ENCODE data around the gene OR6J1. TPM values are rescaled to one million over a fixed set of nuclear protein-coding genes. Genes with fewer than 3 reads are reported as not detected.

The OR6J1 gene
- total RNA-seq, 2 donors from 2014 or later = not detected

- no peaks in the 10 kb centered on the region for H3K27me3 ChIP-seq (replicated peaks; ENCODE audit: insufficient read depth)
- intact Hi-C loops (cut with DNase I) = no loop called here
- H3K9me3 ChIP-seq = no peaks in the 10 kb centered on the region
- no peaks in the 10 kb centered on the region for H3K36me3 ChIP-seq
- H3K4me1 ChIP-seq (replicated peaks) = no peaks in the 10 kb centered on the region
- no peak for TF ChIP-seq POLR2AphosphoS5 (IDR thresholded peaks at IDR 0.05)
- no peak for TF ChIP-seq POLR2A (IDR thresholded peaks at IDR 0.05)
- TF ChIP-seq CTCF (IDR thresholded peaks at IDR 0.05) = no peak
- no peak overlapping the region for H3K4me3 ChIP-seq
- DNase-seq (ENCODE audit: low spot score) = no peak
- H3K27ac ChIP-seq = no peak overlapping the region
Measured at GRCh38 chr14:22668417-22668816, 24.3 kb upstream of the OR6J1 start.

DNA sequence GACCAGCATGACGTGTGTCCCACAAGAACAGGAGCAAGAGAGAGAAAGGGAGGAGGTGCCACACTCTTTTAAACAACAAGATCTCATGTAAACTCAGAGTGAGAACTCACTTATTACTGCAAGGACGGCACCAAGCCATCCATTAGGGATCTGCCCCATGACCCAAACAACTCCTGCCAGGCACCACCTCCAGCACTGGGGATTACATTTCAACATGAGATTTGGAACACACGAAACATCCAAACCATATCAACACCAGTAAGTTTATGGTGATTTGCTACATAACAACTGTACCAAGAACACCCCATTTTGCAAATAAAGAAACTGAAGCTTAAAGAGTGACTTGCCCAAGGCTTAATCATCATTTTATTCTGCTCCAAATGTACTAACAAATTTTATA lies 23.7 kb upstream of the OR6J1 start:
- H3K36me3 ChIP-seq = no peaks in the 10 kb centered on the region
- H3K27me3 ChIP-seq (replicated peaks; ENCODE audit: insufficient read depth) = no peaks in the 10 kb centered on the region
- 78% methylated on average over 3 of the region's 3 CpGs for WGBS
- DNase-seq (ENCODE audit: low spot score) = no peak
- no peaks in the 10 kb centered on the region for H3K4me1 ChIP-seq (replicated peaks)
- H3K4me3 ChIP-seq = no peak overlapping the region
- intact Hi-C loops (cut with DNase I) = no loop called here
- no peak overlapping the region for H3K27ac ChIP-seq
- no peaks in the 10 kb centered on the region for H3K9me3 ChIP-seq
- TF ChIP-seq CTCF (IDR thresholded peaks at IDR 0.05) (no peak), POLR2A (IDR thresholded peaks at IDR 0.05) (no peak), POLR2AphosphoS5 (IDR thresholded peaks at IDR 0.05) (no peak)

GRCh38 chr14:22666203-22666893 lies 22.2 kb upstream of the OR6J1 start:
- H3K4me3 ChIP-seq = no peak overlapping the region
- no peaks in the 10 kb centered on the region for H3K36me3 ChIP-seq
- DNase-seq (ENCODE audit: low spot score) = no peak
- WGBS = 91% methylated on average over 5 of the region's 5 CpGs
- H3K9me3 ChIP-seq = no peaks in the 10 kb centered on the region
- TF ChIP-seq POLR2AphosphoS5 (IDR thresholded peaks at IDR 0.05) (no peak), POLR2A (IDR thresholded peaks at IDR 0.05) (no peak), CTCF (IDR thresholded peaks at IDR 0.05) (no peak)
- no peak overlapping the region for H3K27ac ChIP-seq
- H3K4me1 ChIP-seq (replicated peaks) = no peaks in the 10 kb centered on the region
- intact Hi-C loops (cut with DNase I) = no loop called here
- no peaks in the 10 kb centered on the region for H3K27me3 ChIP-seq (replicated peaks; ENCODE audit: insufficient read depth)

DNA sequence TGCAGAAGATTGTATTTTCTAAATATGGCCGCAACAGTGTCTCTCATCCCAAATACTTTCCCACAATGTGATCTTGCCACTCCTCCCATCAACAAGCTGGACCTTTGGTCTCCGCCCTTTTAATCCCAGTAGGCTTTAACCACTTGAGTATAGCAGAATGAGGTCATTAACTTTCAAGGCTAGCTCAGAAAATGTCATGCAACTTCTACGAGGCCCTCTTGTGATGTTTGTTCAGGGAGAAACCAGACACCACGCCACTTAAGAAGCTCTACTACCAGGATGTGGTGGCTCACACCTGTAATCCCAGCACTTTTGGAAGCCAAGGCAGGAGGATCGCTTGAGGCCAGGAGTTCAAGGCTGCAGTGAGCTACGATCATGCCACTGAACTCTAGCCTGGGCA lies 20.1 kb upstream of the OR6J1 start:
- Histone ChIP-seq H3K36me3 (no peaks in the 10 kb centered on the region), H3K4me1 (replicated peaks) (no peaks in the 10 kb centered on the region), H3K27me3 (replicated peaks; ENCODE audit: insufficient read depth) (no peaks in the 10 kb centered on the region), H3K9me3 (no peaks in the 10 kb centered on the region), H3K4me3 (no peak overlapping the region), H3K27ac (no peak overlapping the region)
- no peak for DNase-seq (ENCODE audit: low spot score)
- intact Hi-C loops (cut with DNase I) = no loop called here
- TF ChIP-seq POLR2A (IDR thresholded peaks at IDR 0.05) = no peak
- TF ChIP-seq POLR2AphosphoS5 (IDR thresholded peaks at IDR 0.05) = no peak
- 82% methylated on average over 6 of the region's 6 CpGs for WGBS

GRCh38 chr14:22660654-22661053 lies 16.5 kb upstream of the OR6J1 start:
- Histone ChIP-seq H3K4me3 (no peak overlapping the region), H3K4me1 (replicated peaks) (no peaks in the 10 kb centered on the region), H3K36me3 (no peaks in the 10 kb centered on the region), H3K9me3 (no peaks in the 10 kb centered on the region), H3K27me3 (replicated peaks; ENCODE audit: insufficient read depth) (no peaks in the 10 kb centered on the region), H3K27ac (no peak overlapping the region)
- TF ChIP-seq POLR2AphosphoS5 (IDR thresholded peaks at IDR 0.05) = no peak
- TF ChIP-seq CTCF (IDR thresholded peaks at IDR 0.05) = no peak
- TF ChIP-seq POLR2A (IDR thresholded peaks at IDR 0.05) = no peak
- intact Hi-C loops (cut with DNase I) = no loop called here
- DNase-seq (ENCODE audit: low spot score) = no peak
- WGBS = 88% methylated on average over 4 of the region's 4 CpGs
